ENCODE data around the gene IPO8.

Gene IPO8

GRCh38 chr12:30729547-30729946 is 33.9 kb upstream of the IPO8 start:
- Histone ChIP-seq H3K9me2 (ENCODE audit: low read depth, low read length) (no peaks in the 10 kb centered on the region), H3K4me2 (ENCODE audit: low read length) (no peak overlapping the region), H4K20me1 (ENCODE audit: insufficient read depth, low read length) (no peaks in the 10 kb centered on the region), H3K9me3 (ENCODE audit: low read length) (no peaks in the 10 kb centered on the region), H3K4me3 (ENCODE audit: low read depth, low read length, poor library complexity, severe bottlenecking) (no peak overlapping the region), H3K9ac (ENCODE audit: low read length) (no peak overlapping the region), H3K79me2 (ENCODE audit: insufficient read depth, low read length) (no peaks in the 10 kb centered on the region), H3F3A (ENCODE audit: insufficient read depth, low read length) (no peaks in the 10 kb centered on the region), H3K27me3 (ENCODE audit: insufficient read depth, low read length) (no peaks in the 10 kb centered on the region), H3K27ac (ENCODE audit: low read depth, low read length, poor library complexity, severe bottlenecking) (no peak overlapping the region), H3K36me3 (ENCODE audit: insufficient read depth, low read length) (peaks cover 25% of the 10 kb centered on the region; the same call in 1 of the 2 replicates), H2AFZ (ENCODE audit: low read length) (no peak overlapping the region), H3K4me1 (ENCODE audit: insufficient read depth, low read length, severe bottlenecking) (no peaks in the 10 kb centered on the region)
- no peak for TF ChIP-seq CTCF (IDR thresholded peaks at IDR 0.05; ENCODE audit: low read length)

GRCh38 chr12:30726647-30727046 is 31.0 kb upstream of the IPO8 start:
- H3K4me1 ChIP-seq (ENCODE audit: insufficient read depth, low read length, severe bottlenecking): no peaks in the 10 kb centered on the region
- no peaks in the 10 kb centered on the region for H3K79me2 ChIP-seq (ENCODE audit: insufficient read depth, low read length)
- H4K20me1 ChIP-seq (ENCODE audit: insufficient read depth, low read length): no peaks in the 10 kb centered on the region
- no peak overlapping the region for H2AFZ ChIP-seq (ENCODE audit: low read length)
- no peak overlapping the region for H3K4me3 ChIP-seq (ENCODE audit: low read depth, low read length, poor library complexity, severe bottlenecking)
- H3K9me2 ChIP-seq (ENCODE audit: low read depth, low read length): no peaks in the 10 kb centered on the region
- H3K4me2 ChIP-seq (ENCODE audit: low read length): no peak overlapping the region
- no peaks in the 10 kb centered on the region for H3K9me3 ChIP-seq (ENCODE audit: low read length)
- H3K9ac ChIP-seq (ENCODE audit: low read length): no peak overlapping the region
- H3F3A ChIP-seq (ENCODE audit: insufficient read depth, low read length): no peaks in the 10 kb centered on the region
- no peaks in the 10 kb centered on the region for H3K27me3 ChIP-seq (ENCODE audit: insufficient read depth, low read length)
- peaks cover 29% of the 10 kb centered on the region; the same call in 1 of the 2 replicates for H3K36me3 ChIP-seq (ENCODE audit: insufficient read depth, low read length)
- TF ChIP-seq CTCF (IDR thresholded peaks at IDR 0.05; ENCODE audit: low read length): no peak
- TF ChIP-seq EZH2 (IDR thresholded peaks at IDR 0.05; ENCODE audit: borderline replicate concordance, low read length): no peak
- no peak overlapping the region for H3K27ac ChIP-seq (ENCODE audit: low read depth, low read length, poor library complexity, severe bottlenecking)

GRCh38 chr12:30725739-30726138 is 30.1 kb upstream of the IPO8 start:
- Histone ChIP-seq H3K9ac (ENCODE audit: low read length) (no peak overlapping the region), H3K9me3 (ENCODE audit: low read length) (no peaks in the 10 kb centered on the region), H3K9me2 (ENCODE audit: low read depth, low read length) (no peaks in the 10 kb centered on the region), H3K36me3 (ENCODE audit: insufficient read depth, low read length) (peaks cover 29% of the 10 kb centered on the region; the same call in 1 of the 2 replicates), H3K79me2 (ENCODE audit: insufficient read depth, low read length) (no peaks in the 10 kb centered on the region), H3K4me3 (ENCODE audit: low read depth, low read length, poor library complexity, severe bottlenecking) (no peak overlapping the region), H3K27ac (ENCODE audit: low read depth, low read length, poor library complexity, severe bottlenecking) (no peak overlapping the region), H3K4me2 (ENCODE audit: low read length) (no peak overlapping the region), H3F3A (ENCODE audit: insufficient read depth, low read length) (no peaks in the 10 kb centered on the region), H4K20me1 (ENCODE audit: insufficient read depth, low read length) (no peaks in the 10 kb centered on the region), H2AFZ (ENCODE audit: low read length) (no peak overlapping the region), H3K27me3 (ENCODE audit: insufficient read depth, low read length) (no peaks in the 10 kb centered on the region), H3K4me1 (ENCODE audit: insufficient read depth, low read length, severe bottlenecking) (no peaks in the 10 kb centered on the region)
- TF ChIP-seq CTCF (IDR thresholded peaks at IDR 0.05; ENCODE audit: low read length) (no peak), EZH2 (IDR thresholded peaks at IDR 0.05; ENCODE audit: borderline replicate concordance, low read length) (no peak)
